Heart right ventricle (tissue), 16 donors: Measurements from ENCODE around the gene ANXA11. TPM values are rescaled to one million over a fixed set of nuclear protein-coding genes. Genes with fewer than 3 reads are reported as not detected.

ENCODE experiments used
- ATAC-seq, 8 donors: fragments of 200-7000 bp; cut with Tn5 transposase; one replicate each; pipeline ENCODE4 v1.9.1; 2020; ENCODE audit warnings: mild to moderate bottlenecking in 8 of 8, moderate library complexity in 8 of 8, moderate number of reproducible peaks in 1 of 8
- DNase-seq, 2 donors: peaks; one replicate each; pipeline ENCODE4 v3.0.0-alpha.2; 2020
- H3K27ac ChIP-seq, 10 donors: fragments of 200-600 bp; sonication (generic) in 2 of 10; one replicate each; pipeline versions ENCODE4 v1.5.0 to v1.8.0; 2020 to 2022; ENCODE audit warnings: mild to moderate bottlenecking in 3 of 10
- H3K27me3 ChIP-seq, 7 donors: fragments of 200-600 bp; one replicate each; pipeline ENCODE4 v1.8.0; 2021 to 2022; ENCODE audit warnings: mild to moderate bottlenecking in 2 of 7
- H3K36me3 ChIP-seq, 9 donors: fragments of 200-600 bp; sonication (generic) in 1 of 9; one replicate each; pipeline versions ENCODE4 v1.5.0 to v1.8.0; 2020 to 2022; ENCODE audit warnings: mild to moderate bottlenecking in 2 of 9
- H3K4me1 ChIP-seq, 9 donors: fragments of 200-600 bp; sonication (generic) in 1 of 9; one replicate each; pipeline versions ENCODE4 v1.5.0 to v1.8.0; 2020 to 2022; ENCODE audit warnings: mild to moderate bottlenecking in 4 of 9
- H3K4me3 ChIP-seq, 10 donors: fragments of 200-600 bp; sonication (generic) in 2 of 10; one replicate each; pipeline versions ENCODE4 v1.5.0 to v1.8.0; 2020 to 2022; ENCODE audit warnings: mild to moderate bottlenecking in 7 of 10, moderate library complexity in 2 of 10
- H3K9me3 ChIP-seq, 11 donors: fragments of 200-600 bp in 10 of 11; sonication (generic) in 2 of 11; one replicate each; pipeline versions ENCODE4 v1.5.0 to v1.8.0; 2013 to 2022; ENCODE audit warnings: mild to moderate bottlenecking in 2 of 11, control low read depth in 1 of 11, moderate library complexity in 1 of 11
- CTCF ChIP-seq, 9 donors: fragments of 200-600 bp; sonication (generic) in 2 of 9; IDR thresholded peaks; one replicate each; pipeline versions ENCODE4 v1.5.0 to v1.8.0; 2021 to 2022; ENCODE audit warnings: antibody characterized with exemption in 9 of 9, mild to moderate bottlenecking in 5 of 9, moderate library complexity in 1 of 9
- WGBS, 2 donors: extraction: QIAGEN DNeasy Blood & Tissue Kit; methylation state at CpG; one replicate each; pipeline ENCODE4 v1.1.7; 2013; ENCODE audit warnings: inconsistent platforms in 1 of 2; 5-methylcytosine and 5-hydroxymethylcytosine counted together
- intact Hi-C, 10 donors: fragments of 100-400 bp; cut with DNase I; formaldehyde crosslinking; loops; one replicate each; pipeline versions ENCODE4 v1.11.1 to v1.14.2; 2022
- polyA plus RNA-seq, 2 donors: library from polyadenylated mRNA; stranded (reverse); fragments of 200-250 nt; gene quantifications; one replicate each; pipeline ENCODE4 v1.2.3, GENCODE V29; 2013
- total RNA-seq, 10 donors: library from RNA; stranded (reverse); fragmentation: NEBNext Ultra II Directional in 3 of 10; extraction: Animal tissue kit (Norgen Biotek cat#: 25700) in 3 of 10; gene quantifications; one replicate each; pipeline versions ENCODE4 v1.2.1 to v1.2.4, GENCODE V29; 2021 to 2023
- donor health status: Arrhythmogenic right ventricular cardiomyopathy.
- donor health status: ischemic (EF 13 %, LVEDD 7.1; RV severe dilation, severe dysfunction).
- donor health status: healthy with polysubstance abuse.
- donor health status: DM: no; HTN: yes; CAD: no.
- donor health status: DM: no; HTN: no; CAD: no.
- donor health status: ischemic (EF 25% LVEDD 6.9; RV normal size, moderate dysfunction).
- donor health status: ischemic (EF 25% LVEDD 5.7; RV mildly dilated, moderate dysfunction).
- donor health status: healthy.
- donor health status: DM: yes; HTN: yes; CAD: no.
- donor health status: Ischemic cardiomyopathy.
- donor health status: ischemic (EF 35%, LVEDD 5.7; RV mildly dilated, moderate dysfunction).
- donor health status: nonischemic (EF 11% LVEDD 7.7; RV severe dilation, severe dysfunction).
- donor health status: DM: yes; HTN: yes; CAD: no.
- donor health status: PGD.
- donor health status: ischemic (EF 29% LVEDD 5.4; RV normal size, mild dysfunction).
- donor health status: nonischemic (EF 23%, LVEDD 6.1; RV moderate dilation, normal function).

Gene ANXA11
- total and polyA plus RNA-seq, 12 donors = 160 to 1,089 (median 422) TPM

GRCh38 chr10:80104066-80104926 lies 101.0 kb downstream of the ANXA11 start:
- peak; percentile 67 to 92 (median 89) for ATAC-seq
- peak in 1 of 2 donors; percentile 31 for DNase-seq
- Histone ChIP-seq H3K4me1 (peaks cover 2 to 23% (median 13%) of the 10 kb centered on the region in 9 donors), H3K27me3 (no peaks in the 10 kb centered on the region), H3K27ac (peak overlapping the region in 8 of 10 donors; percentile 61 to 78 (median 68)), H3K36me3 (no peaks in the 10 kb centered on the region), H3K4me3 (no peak overlapping the region), H3K9me3 (peaks cover 0 to 20% (median 14%) of the 10 kb centered on the region in 11 donors)
- 30 to 38% methylated on average over 10 of the region's 10 CpGs for WGBS, 2 donors
- intact Hi-C loops = no loop called here
- no peak for TF ChIP-seq CTCF (IDR thresholded peaks at IDR 0.05)

Other genes starting within 250 kb of the ANXA11 start
- 10 to 100 TPM in 1 of 10 donors, 1 to 10 TPM in 9; 5.5 to 10.7 (median 8.3) TPM for gene TMEM254, start 126.9 kb downstream of the ANXA11 start, total RNA-seq
- gene TMEM254, start 126.9 kb downstream of the ANXA11 start, polyA plus RNA-seq = 1 to 10 TPM; 6.4 to 6.9 TPM
- gene PLAC9, start 72.8 kb downstream of the ANXA11 start, total RNA-seq = 10 to 100 TPM; 16.8 to 41.7 (median 26.8) TPM
- gene PLAC9, start 72.8 kb downstream of the ANXA11 start, polyA plus RNA-seq = 100 to 1,000 TPM in 1 of 2 donors, 10 to 100 TPM in 1; 63.7 to 129 TPM
- 1 to 10 TPM in 1 of 10 donors, under 1 TPM in 4, not detected in 5; 0.11 to 1.8 (median 0.26) TPM for gene MAT1A, start 84.1 kb upstream of the ANXA11 start, total RNA-seq
- gene MAT1A, start 84.1 kb upstream of the ANXA11 start, polyA plus RNA-seq = not detected
- gene DYDC1, start 151.2 kb upstream of the ANXA11 start, total RNA-seq = not detected
- not detected for gene DYDC1, start 151.2 kb upstream of the ANXA11 start, polyA plus RNA-seq
- not detected for gene DYDC2, start 151.2 kb upstream of the ANXA11 start, total RNA-seq
- gene DYDC2, start 151.2 kb upstream of the ANXA11 start, polyA plus RNA-seq = not detected
- gene PRXL2A, start 203.0 kb upstream of the ANXA11 start, total RNA-seq = 100 to 1,000 TPM in 3 of 10 donors, 10 to 100 TPM in 7; 57.3 to 135 (median 84.3) TPM
- gene PRXL2A, start 203.0 kb upstream of the ANXA11 start, polyA plus RNA-seq = 10 to 100 TPM; 46.0 to 54.6 TPM
- gene TSPAN14, start 248.8 kb upstream of the ANXA11 start, total RNA-seq = 10 to 100 TPM; 21.7 to 57.2 (median 27.6) TPM
- 10 to 100 TPM; 16.9 to 35.0 TPM for gene TSPAN14, start 248.8 kb upstream of the ANXA11 start, polyA plus RNA-seq